SK-N-SH (cell line): ENCODE measurements around the gene JAML. TPM values are rescaled to one million over a fixed set of nuclear protein-coding genes. Genes with fewer than 3 reads are reported as not detected.

Experiments
- CTCF ChIA-PET: fragments of 300-600, 350-600 bp; formaldehyde crosslinking; extraction: SDS; loops from one replicate; lab custom pipeline; 2021; lab: Yijun Ruan, JAX
- POLR2A ChIA-PET: fragments of 350-600 bp; sonication (Branson Sonifier 250); formaldehyde crosslinking; extraction: SDS; loops from one replicate; lab custom pipeline; 2020; ENCODE audit warnings: antibody characterized with exemption, inconsistent platforms; lab: Yijun Ruan, JAX
- DNase-seq: peaks from one replicate; pipeline ENCODE4 v3.0.0; 2012
- H2AFZ ChIP-seq: fragments of 200-600 bp; sonication (generic); 2 replicates; pipeline ENCODE4 v1.8.1; 2016; ENCODE audit warnings: antibody characterized with exemption, mild to moderate bottlenecking, low read depth
- H3F3A ChIP-seq: fragments of 200-600 bp; sonication (generic); replicated peaks from 2 replicates; pipeline ENCODE3; 2016; ENCODE audit warnings: antibody characterized with exemption, mild to moderate bottlenecking; ENCODE audit not compliant: insufficient read depth
- H3K27ac ChIP-seq, 2 experiments: fragments of 200-500 bp in 1 of 2; fragments of 200-600 bp in 1 of 2; sonication (Bioruptor generic) in 1 of 2; sonication (generic), shearing (Covaris generic) in 1 of 2; 2 replicates each; pipeline versions ENCODE4 v1.5.1 to v1.6.1; 2014 to 2016; ENCODE audit warnings: low read depth in 2 of 2, inconsistent platforms in 1 of 2, low read length in 1 of 2, mild to moderate bottlenecking in 1 of 2, mixed read lengths in 1 of 2
- H3K27me3 ChIP-seq: fragments of 200-600 bp; sonication (generic), shearing (Covaris generic); 2 replicates; pipeline ENCODE4 v1.6.1; 2016; ENCODE audit warnings: mixed run types; ENCODE audit not compliant: insufficient read depth
- H3K36me3 ChIP-seq, 2 experiments: fragments of 200-500 bp in 1 of 2; fragments of 200-600 bp in 1 of 2; sonication (Bioruptor generic) in 1 of 2; sonication (generic) in 1 of 2; replicated peaks in 1 of 2; 2 replicates each; pipeline versions ENCODE3 to v1.5.1; 2014 to 2016; ENCODE audit warnings: low read length in 1 of 2, mild to moderate bottlenecking in 1 of 2; ENCODE audit not compliant: insufficient read depth in 2 of 2, control insufficient read depth in 1 of 2
- H3K4me1 ChIP-seq, 2 experiments: fragments of 200-500 bp in 1 of 2; fragments of 200-600 bp in 1 of 2; sonication (Bioruptor generic) in 1 of 2; sonication (generic), shearing (Covaris generic) in 1 of 2; 2 replicates each; pipeline versions ENCODE4 v1.5.1 to v1.6.1; 2014 to 2016; ENCODE audit warnings: low read depth in 1 of 2, low read length in 1 of 2, mixed run types in 1 of 2; ENCODE audit not compliant: insufficient read depth in 2 of 2, control insufficient read depth in 1 of 2
- H3K4me2 ChIP-seq: fragments of 200-600 bp; sonication (generic), shearing (Covaris generic); 2 replicates; pipeline ENCODE4 v1.6.1; 2017; ENCODE audit warnings: mixed run types
- H3K4me3 ChIP-seq, 2 experiments: fragments of 200-500 bp in 1 of 2; fragments of 200-600 bp in 1 of 2; sonication (Bioruptor generic) in 1 of 2; sonication (generic), shearing (Covaris generic) in 1 of 2; 2 replicates each; pipeline versions ENCODE4 v1.5.1 to v1.8.1; 2014 to 2016; ENCODE audit warnings: low read depth in 2 of 2, inconsistent platforms in 1 of 2, low read length in 1 of 2, mild to moderate bottlenecking in 1 of 2, mixed read lengths in 1 of 2, moderate library complexity in 1 of 2
- H3K79me2 ChIP-seq: fragments of 200-600 bp; sonication (generic); 2 replicates; pipeline ENCODE4 v1.8.1; 2017; ENCODE audit warnings: mild to moderate bottlenecking; ENCODE audit not compliant: insufficient read depth
- H3K9ac ChIP-seq: fragments of 200-600 bp; sonication (generic); 2 replicates; pipeline ENCODE4 v1.6.1; 2017; ENCODE audit warnings: mixed run types
- H3K9me2 ChIP-seq: fragments of 200-600 bp; sonication (generic); 2 replicates; pipeline ENCODE4 v1.6.1; 2017; ENCODE audit warnings: mixed run types
- H3K9me3 ChIP-seq: fragments of 200-600 bp; sonication (generic); 2 replicates; pipeline ENCODE4 v1.6.1; 2017; ENCODE audit warnings: mixed run types, mild to moderate bottlenecking, moderate library complexity
- H4K20me1 ChIP-seq: fragments of 200-600 bp; sonication (generic); 2 replicates; pipeline ENCODE4 v1.6.1; 2017; ENCODE audit warnings: mild to moderate bottlenecking, mixed run types; ENCODE audit not compliant: insufficient read depth
- ELF1 ChIP-seq: IDR thresholded peaks from 2 replicates; pipeline ENCODE4 v1.4.0; 2012
- EZH2phosphoT487 ChIP-seq: fragments of 200-600 bp; sonication (generic); IDR thresholded peaks from 2 replicates; pipeline ENCODE4 v1.6.1; 2017; ENCODE audit warnings: low read depth, mixed run types, mild to moderate bottlenecking, antibody characterized with exemption, moderate library complexity, borderline replicate concordance
- FOSL2 ChIP-seq: IDR thresholded peaks from 2 replicates; pipeline ENCODE4 v1.4.0; 2012; ENCODE audit warnings: low read depth, mild to moderate bottlenecking, moderate library complexity, borderline replicate concordance
- FOXM1 ChIP-seq: IDR thresholded peaks from 2 replicates; pipeline ENCODE4 v1.4.0; 2012; ENCODE audit warnings: low read depth, mild to moderate bottlenecking
- GABPA ChIP-seq: IDR thresholded peaks from 2 replicates; pipeline ENCODE4 v1.4.0; 2012; ENCODE audit warnings: low read depth, mild to moderate bottlenecking
- GATA2 ChIP-seq: sonication (generic); formaldehyde crosslinking; IDR thresholded peaks from 2 replicates; pipeline ENCODE4 v1.5.0; 2020; ENCODE audit warnings: mild to moderate bottlenecking, missing genetic modification reagents
- IRF3 ChIP-seq: fragments of 150-350 bp; IDR thresholded peaks from 2 replicates; pipeline ENCODE4 v1.6.1; 2016; ENCODE audit warnings: mild to moderate bottlenecking, low read depth, low read length
- MAX ChIP-seq: IDR thresholded peaks from 2 replicates; pipeline ENCODE4 v1.4.0; 2012; ENCODE audit warnings: low read depth
- MEF2A ChIP-seq: IDR thresholded peaks from 2 replicates; pipeline ENCODE4 v1.4.0; 2012; ENCODE audit warnings: low read depth, borderline replicate concordance
- MXI1 ChIP-seq: IDR thresholded peaks from 2 replicates; pipeline ENCODE4 v1.6.1; 2012; ENCODE audit warnings: mild to moderate bottlenecking, low read depth, low read length, improper control_type of control experiment
- NRF1 ChIP-seq: IDR thresholded peaks from 2 replicates; pipeline ENCODE4 v1.6.1; 2012; ENCODE audit warnings: low read depth, mild to moderate bottlenecking, low read length
- PBX3 ChIP-seq: IDR thresholded peaks from 2 replicates; pipeline ENCODE4; 2012
- POLR2AphosphoS5 ChIP-seq: IDR thresholded peaks from 2 replicates; pipeline ENCODE4 v1.6.1; 2012; ENCODE audit warnings: low read depth, low read length
- RAD21 ChIP-seq: IDR thresholded peaks from 2 replicates; pipeline ENCODE4 v1.6.1; 2012; ENCODE audit warnings: mild to moderate bottlenecking, low read length
- RFX5 ChIP-seq: IDR thresholded peaks from 2 replicates; pipeline ENCODE4 v1.6.1; 2012; ENCODE audit warnings: mild to moderate bottlenecking, improper control_type of control experiment, low read length
- RXRA ChIP-seq: IDR thresholded peaks from 2 replicates; pipeline ENCODE4 v1.4.0; 2012; ENCODE audit warnings: low read depth, mild to moderate bottlenecking, borderline replicate concordance
- SMC3 ChIP-seq: IDR thresholded peaks from 2 replicates; pipeline ENCODE4 v1.6.1; 2012; ENCODE audit warnings: low read depth, low read length, improper control_type of control experiment
- TCF12 ChIP-seq: IDR thresholded peaks from 2 replicates; pipeline ENCODE4 v1.4.0; 2012
- TEAD4 ChIP-seq: IDR thresholded peaks from 2 replicates; pipeline ENCODE4 v1.4.0; 2012; ENCODE audit warnings: mild to moderate bottlenecking, borderline replicate concordance; ENCODE audit not compliant: insufficient read depth
- USF2 ChIP-seq: fragments of 150-350 bp; IDR thresholded peaks from 2 replicates; pipeline ENCODE4 v1.6.1; 2017; ENCODE audit warnings: antibody characterized with exemption, low read length, low read depth, borderline replicate concordance
- ZBTB33 ChIP-seq: IDR thresholded peaks from 2 replicates; pipeline ENCODE4 v1.4.0; 2012; ENCODE audit warnings: low read depth, borderline replicate concordance
- WGBS: methylation state at CpG from one replicate; pipeline ENCODE4 v1.1.6; 2017; ENCODE audit warnings: low lambda C conversion rate; 5-methylcytosine and 5-hydroxymethylcytosine counted together
- polyA plus RNA-seq, 3 experiments: library from polyadenylated mRNA; depleted of rRNA; stranded (reverse); fragments of >200 nt; gene quantifications; 2 replicates each; pipeline ENCODE4 v1.2.3, GENCODE V29; 2012

Gene JAML
- polyA plus RNA-seq, 1 of the 3 experiments (the other 2 are of a cell fraction), result not detected

GRCh38 chr11:118202599-118203422 is 22.0 kb downstream of the JAML start:
- Histone ChIP-seq H3K27me3 (peaks cover 34% of the 10 kb centered on the region; the same call in 1 of the 2 replicates), H2AFZ (no peak overlapping the region), H3K36me3 (no peaks in the 10 kb centered on the region), H3K27ac (no peak overlapping the region), H3K4me3 (no peak overlapping the region), H3K9me3 (no peaks in the 10 kb centered on the region), H3K9me2 (no peaks in the 10 kb centered on the region), H3K4me2 (no peak overlapping the region), H3K4me1 (peaks cover 0 to 2% of the 10 kb centered on the region in 2 experiments; a peak in 1 of 4 replicates), H3F3A (no peaks in the 10 kb centered on the region), H3K79me2 (no peaks in the 10 kb centered on the region), H3K9ac (no peak overlapping the region), H4K20me1 (no peaks in the 10 kb centered on the region)
- DNase-seq, result no peak
- 27% methylated on average over 7 of the region's 7 CpGs for WGBS
- ChIA-PET CTCF (interaction anchor here (0.6 to 1.4 kb wide), 3 partner anchors 28 to 150 kb away, joined by 3 to 5 read pairs (median 4); no protein-coding TSS in a partner anchor), POLR2A (interaction anchor here (0.6 kb wide), 1 partner anchor 8 kb away, joined by 3 read pairs; no protein-coding TSS in a partner anchor)
- no peak for TF ChIP-seq MXI1
- no peak for TF ChIP-seq MEF2A
- TF ChIP-seq TEAD4, result no peak
- no peak for TF ChIP-seq POLR2AphosphoS5
- TF ChIP-seq USF2, result no peak
- TF ChIP-seq SMC3, result no peak
- TF ChIP-seq RAD21, result no peak
- TF ChIP-seq GATA2 (CRISPR knock-in tag), result no peak
- no peak for TF ChIP-seq GABPA
- no peak for TF ChIP-seq RFX5
- no peak for TF ChIP-seq NRF1
- TF ChIP-seq MAX, result no peak
- TF ChIP-seq ELF1, result no peak
- TF ChIP-seq EZH2phosphoT487, result no peak
- TF ChIP-seq TCF12, result no peak
- TF ChIP-seq FOSL2, result no peak

GRCh38 chr11:118201966-118202365 is 22.8 kb downstream of the JAML start:
- Histone ChIP-seq H3K79me2 (no peaks in the 10 kb centered on the region), H3K36me3 (no peaks in the 10 kb centered on the region), H3F3A (no peaks in the 10 kb centered on the region), H3K4me1 (peaks cover 0 to 2% of the 10 kb centered on the region in 2 experiments; a peak in 1 of 4 replicates), H3K9ac (no peak overlapping the region), H3K9me3 (no peaks in the 10 kb centered on the region), H2AFZ (no peak overlapping the region), H3K4me2 (no peak overlapping the region), H3K27me3 (peaks cover 36% of the 10 kb centered on the region; the same call in 1 of the 2 replicates), H3K9me2 (no peaks in the 10 kb centered on the region), H3K4me3 (no peak overlapping the region), H3K27ac (no peak overlapping the region), H4K20me1 (no peaks in the 10 kb centered on the region)
- WGBS, result 5% methylated on average over 2 of the region's 2 CpGs
- no peak for DNase-seq
- POLR2A ChIA-PET, result no interaction called here
- CTCF ChIA-PET, result interaction anchor here (1.2 kb wide), 1 partner anchor 151 kb away, joined by 5 read pairs; no protein-coding TSS in a partner anchor
- TF ChIP-seq FOXM1 (no peak), IRF3 (no peak), RXRA (no peak), FOSL2 (no peak), ZBTB33 (no peak), PBX3 (no peak), RAD21 (no peak), MEF2A (no peak), RFX5 (no peak), TEAD4 (no peak), GATA2 (CRISPR knock-in tag) (no peak)
